ENCODE results near the gene LIFR. TPM values are rescaled to one million over a fixed set of nuclear protein-coding genes. Genes with fewer than 3 reads are reported as not detected.

LIFR gene
- total and polyA plus RNA-seq, 4 donors = 39.8 to 179 (median 94.9) TPM

DNA sequence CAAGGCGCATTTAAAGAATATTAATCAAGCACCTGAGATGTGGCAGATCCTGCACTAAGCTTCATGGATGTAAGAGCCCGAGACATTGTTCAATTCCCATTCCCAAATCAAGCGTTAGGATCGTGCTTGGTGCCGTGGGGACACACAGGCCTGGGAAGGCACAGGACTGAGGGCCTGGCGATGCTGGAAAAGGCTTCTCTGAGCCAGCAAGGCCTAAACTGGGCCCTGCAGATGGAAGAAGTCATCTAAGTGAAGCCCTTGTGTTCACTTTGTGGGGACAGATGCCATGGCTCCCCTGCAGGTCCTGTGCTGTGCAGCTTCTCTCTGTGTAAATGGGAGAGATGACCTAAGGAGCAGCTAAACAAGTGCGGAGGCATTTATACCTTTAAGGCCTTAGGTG lies 83.9 kb downstream of the LIFR start:
- no peaks in the 10 kb centered on the region for H3K9me3 ChIP-seq (ENCODE audit: control insufficient read depth, insufficient read depth, low read length)
- DNase-seq (ENCODE audit: low read depth in 4 of 6, low spot score in 6 of 6) = no peak
- H3K27ac ChIP-seq (ENCODE audit: low read depth, low read length) = no peak overlapping the region
- H3K27me3 ChIP-seq (ENCODE audit: control insufficient read depth, insufficient read depth, low read length) = no peaks in the 10 kb centered on the region
- no peak overlapping the region for H3K4me3 ChIP-seq (ENCODE audit: low read depth, low read length)
- WGBS (ENCODE audit: insufficient coverage) = 96% methylated on average over 6 of the region's 7 CpGs
- H3K4me1 ChIP-seq (ENCODE audit: control insufficient read depth, insufficient read depth, low read length) = peaks cover 26% of the 10 kb centered on the region
- H3K36me3 ChIP-seq (ENCODE audit: control insufficient read depth, insufficient read depth, low read length) = no peaks in the 10 kb centered on the region

DNA sequence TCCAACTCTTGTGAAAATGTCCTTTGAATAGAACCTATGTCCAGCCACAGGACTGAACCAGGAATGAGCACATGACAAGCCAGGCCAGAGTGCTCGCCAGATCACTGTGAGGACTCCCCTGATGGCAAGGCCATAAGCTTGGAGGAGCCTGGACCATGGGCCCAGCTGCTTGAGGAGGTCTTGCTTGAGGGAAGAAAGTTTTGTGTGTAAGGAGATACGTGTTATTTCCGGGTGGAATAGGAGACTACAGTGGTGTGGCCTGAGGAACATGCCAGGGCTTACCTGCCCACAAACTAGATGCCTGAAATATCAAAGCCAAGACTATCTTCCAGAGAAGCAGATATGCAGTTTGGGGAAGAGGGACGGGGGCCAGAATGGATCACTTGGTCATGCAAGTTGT lies 84.7 kb downstream of the LIFR start:
- no peak overlapping the region for H3K27ac ChIP-seq (ENCODE audit: low read depth, low read length)
- H3K4me1 ChIP-seq (ENCODE audit: control insufficient read depth, insufficient read depth, low read length) = peaks cover 34% of the 10 kb centered on the region
- H3K4me3 ChIP-seq (ENCODE audit: low read depth, low read length) = no peak overlapping the region
- H3K36me3 ChIP-seq (ENCODE audit: control insufficient read depth, insufficient read depth, low read length) = no peaks in the 10 kb centered on the region
- H3K27me3 ChIP-seq (ENCODE audit: control insufficient read depth, insufficient read depth, low read length) = no peaks in the 10 kb centered on the region
- no peak for DNase-seq (ENCODE audit: low read depth in 4 of 6, low spot score in 6 of 6)
- 97% methylated on average over 3 of the region's 4 CpGs for WGBS (ENCODE audit: insufficient coverage)
- H3K9me3 ChIP-seq (ENCODE audit: control insufficient read depth, insufficient read depth, low read length) = no peaks in the 10 kb centered on the region

DNA sequence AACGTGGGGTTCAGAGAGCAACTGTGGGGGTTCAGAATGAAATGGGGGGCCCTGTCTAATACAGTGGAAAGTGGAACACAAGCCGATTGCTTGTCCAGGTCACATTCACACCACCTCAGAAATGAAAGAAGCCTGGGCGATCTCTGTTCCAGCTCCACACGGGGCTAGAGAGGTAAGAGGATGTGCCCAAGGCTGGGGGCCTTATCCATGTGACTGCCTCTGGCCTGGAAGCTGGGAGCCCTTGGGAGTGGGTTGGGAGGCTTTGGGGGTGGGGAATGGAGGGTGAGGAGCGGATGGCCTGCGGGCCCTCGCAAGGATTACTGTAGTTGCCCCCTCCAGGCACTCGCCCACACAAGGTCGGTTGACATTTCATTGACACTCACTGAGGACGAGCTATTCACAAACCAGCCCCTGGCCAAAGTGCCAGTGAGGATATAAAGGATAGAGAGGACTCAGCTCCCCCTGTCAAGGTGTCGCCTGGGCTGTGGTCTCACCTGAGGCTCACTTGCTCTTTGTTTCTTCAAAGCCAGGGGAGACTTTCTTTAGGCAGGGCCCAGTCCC lies 86.7 kb downstream of the LIFR start:
- H3K4me1 ChIP-seq (ENCODE audit: control insufficient read depth, insufficient read depth, low read length) = peaks cover 45% of the 10 kb centered on the region
- DNase-seq (ENCODE audit: low read depth in 4 of 6, low spot score in 6 of 6) = no peak
- no peaks in the 10 kb centered on the region for H3K36me3 ChIP-seq (ENCODE audit: control insufficient read depth, insufficient read depth, low read length)
- peak overlapping the region; percentile 84 for H3K27ac ChIP-seq (ENCODE audit: low read depth, low read length)
- H3K9me3 ChIP-seq (ENCODE audit: control insufficient read depth, insufficient read depth, low read length) = no peaks in the 10 kb centered on the region
- no peak overlapping the region for H3K4me3 ChIP-seq (ENCODE audit: low read depth, low read length)
- WGBS (ENCODE audit: insufficient coverage) = 95% methylated on average over 8 of the region's 11 CpGs
- no peaks in the 10 kb centered on the region for H3K27me3 ChIP-seq (ENCODE audit: control insufficient read depth, insufficient read depth, low read length)

DNA sequence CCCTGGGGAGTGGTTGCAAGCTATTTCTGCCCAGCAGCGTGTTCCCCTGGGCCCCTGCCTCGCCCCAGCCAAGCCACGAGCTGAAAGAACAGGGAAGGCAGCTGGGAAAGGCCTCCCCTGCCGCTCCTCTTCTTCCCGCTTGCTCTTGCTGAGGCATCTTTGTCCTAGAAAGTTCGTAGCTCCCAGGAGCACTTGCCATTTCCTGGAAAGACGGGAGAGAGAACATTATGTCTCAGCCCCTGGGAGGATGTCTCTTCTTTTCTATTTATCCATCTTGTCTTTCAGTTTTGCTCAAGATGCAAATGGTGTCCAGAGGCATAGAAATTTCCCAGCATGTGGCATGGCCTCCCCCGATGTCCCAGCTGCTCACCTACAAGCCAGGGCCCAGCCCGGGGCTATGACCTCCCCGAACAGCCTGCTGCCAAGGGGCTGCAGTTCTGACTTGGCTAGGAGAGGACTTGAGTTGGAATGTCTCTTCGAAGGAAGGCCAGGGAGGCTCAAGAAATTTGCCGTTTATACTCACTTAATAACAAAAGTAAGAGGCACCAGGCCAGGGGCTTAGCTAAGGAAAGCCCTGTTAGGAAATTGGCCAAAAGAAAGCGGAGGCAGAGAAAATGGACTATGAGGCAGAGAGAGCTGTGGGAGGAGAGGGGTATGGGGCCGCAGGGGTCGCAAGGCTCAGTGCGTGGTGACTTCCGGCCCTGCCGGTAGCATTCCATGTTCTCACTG lies 87.3 kb downstream of the LIFR start:
- WGBS (ENCODE audit: insufficient coverage) = 60% methylated on average over 12 of the region's 18 CpGs
- Histone ChIP-seq H3K36me3 (ENCODE audit: control insufficient read depth, insufficient read depth, low read length) (no peaks in the 10 kb centered on the region), H3K27ac (ENCODE audit: low read depth, low read length) (peak overlapping the region; percentile 84), H3K4me3 (ENCODE audit: low read depth, low read length) (no peak overlapping the region), H3K4me1 (ENCODE audit: control insufficient read depth, insufficient read depth, low read length) (peaks cover 45% of the 10 kb centered on the region), H3K27me3 (ENCODE audit: control insufficient read depth, insufficient read depth, low read length) (no peaks in the 10 kb centered on the region), H3K9me3 (ENCODE audit: control insufficient read depth, insufficient read depth, low read length) (no peaks in the 10 kb centered on the region)
- DNase-seq (ENCODE audit: low read depth in 4 of 6, low spot score in 6 of 6) = peak in 1 of 6 donors; percentile 69

DNA sequence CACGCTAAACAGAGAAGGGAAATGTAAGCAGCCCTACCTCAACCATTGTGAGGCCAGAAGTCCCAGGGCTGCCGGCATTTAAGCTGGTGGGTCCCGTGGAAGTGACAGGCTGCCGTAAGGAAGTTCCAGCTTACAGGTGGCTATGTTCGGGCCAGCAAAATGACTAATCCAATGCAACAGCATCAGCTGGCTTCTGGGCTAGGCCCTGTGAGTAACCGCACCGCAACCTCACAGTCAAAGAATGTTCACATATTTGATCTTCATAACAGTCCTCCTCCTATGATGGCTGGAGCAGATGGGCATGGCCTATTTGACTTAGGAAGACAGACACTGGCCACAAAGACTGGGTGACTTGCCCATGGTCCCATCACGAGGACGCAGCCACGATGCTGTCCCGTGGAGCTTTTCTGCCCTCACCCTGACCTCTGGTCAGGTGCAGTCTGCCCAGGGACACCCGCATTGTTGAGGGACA lies 88.2 kb downstream of the LIFR start:
- DNase-seq (ENCODE audit: low read depth in 4 of 6, low spot score in 6 of 6) = no peak
- 94% methylated on average over 9 of the region's 12 CpGs for WGBS (ENCODE audit: insufficient coverage)
- Histone ChIP-seq H3K27me3 (ENCODE audit: control insufficient read depth, insufficient read depth, low read length) (no peaks in the 10 kb centered on the region), H3K36me3 (ENCODE audit: control insufficient read depth, insufficient read depth, low read length) (no peaks in the 10 kb centered on the region), H3K4me1 (ENCODE audit: control insufficient read depth, insufficient read depth, low read length) (peaks cover 52% of the 10 kb centered on the region), H3K4me3 (ENCODE audit: low read depth, low read length) (no peak overlapping the region), H3K9me3 (ENCODE audit: control insufficient read depth, insufficient read depth, low read length) (no peaks in the 10 kb centered on the region), H3K27ac (ENCODE audit: low read depth, low read length) (peak overlapping the region; percentile 84)

DNA sequence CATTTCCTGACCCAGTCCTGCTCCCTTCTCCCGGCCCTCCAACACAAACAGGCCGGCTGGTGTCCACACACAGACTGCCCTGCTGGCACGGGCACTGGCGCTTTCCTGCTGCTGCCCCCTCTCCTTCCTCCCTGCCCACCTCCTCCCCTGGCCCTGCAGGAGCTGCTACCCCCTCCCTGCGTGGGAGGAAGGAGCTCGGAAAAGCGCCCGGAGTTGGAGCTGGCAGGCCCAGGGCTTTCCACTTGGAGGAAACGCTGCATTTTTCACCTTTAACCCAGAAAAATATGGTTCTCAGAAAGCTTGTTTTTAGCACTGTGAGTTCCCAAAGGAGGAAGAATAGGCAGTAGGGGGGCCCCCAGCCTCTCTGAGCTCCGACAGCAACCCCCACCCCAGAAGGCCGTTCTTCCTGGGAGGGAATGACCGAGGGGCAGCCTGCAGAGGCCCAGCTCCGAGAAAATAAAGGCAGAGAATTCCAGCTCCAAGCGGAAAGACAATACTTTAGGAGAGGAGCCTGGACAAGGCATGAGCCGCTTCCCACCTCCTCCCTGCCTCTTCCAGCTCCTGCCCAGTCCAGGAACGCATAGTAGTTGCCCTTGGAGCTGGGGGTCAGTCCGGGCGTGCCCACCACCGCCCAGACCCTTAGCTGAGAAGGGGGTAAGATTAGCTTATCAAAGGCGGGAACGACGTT lies 88.9 kb downstream of the LIFR start:
- H3K27me3 ChIP-seq (ENCODE audit: control insufficient read depth, insufficient read depth, low read length) = no peaks in the 10 kb centered on the region
- H3K4me3 ChIP-seq (ENCODE audit: low read depth, low read length) = no peak overlapping the region
- H3K4me1 ChIP-seq (ENCODE audit: control insufficient read depth, insufficient read depth, low read length) = peaks cover 52% of the 10 kb centered on the region
- H3K9me3 ChIP-seq (ENCODE audit: control insufficient read depth, insufficient read depth, low read length) = no peaks in the 10 kb centered on the region
- peak in 2 of 6 donors; percentile 28 to 80 for DNase-seq (ENCODE audit: low read depth in 4 of 6, low spot score in 6 of 6)
- peak overlapping the region; percentile 84 for H3K27ac ChIP-seq (ENCODE audit: low read depth, low read length)
- 53% methylated on average over 10 of the region's 22 CpGs for WGBS (ENCODE audit: insufficient coverage)
- H3K36me3 ChIP-seq (ENCODE audit: control insufficient read depth, insufficient read depth, low read length) = no peaks in the 10 kb centered on the region

- Histone ChIP-seq H3K4me3 (ENCODE audit: low read depth, low read length) (no peak overlapping the region), H3K4me1 (ENCODE audit: control insufficient read depth, insufficient read depth, low read length) (peaks cover 52% of the 10 kb centered on the region), H3K27me3 (ENCODE audit: control insufficient read depth, insufficient read depth, low read length) (no peaks in the 10 kb centered on the region), H3K36me3 (ENCODE audit: control insufficient read depth, insufficient read depth, low read length) (no peaks in the 10 kb centered on the region), H3K27ac (ENCODE audit: low read depth, low read length) (peak overlapping the region; percentile 84), H3K9me3 (ENCODE audit: control insufficient read depth, insufficient read depth, low read length) (no peaks in the 10 kb centered on the region)
- peak in 1 of 6 donors; percentile 79 for DNase-seq (ENCODE audit: low read depth in 4 of 6, low spot score in 6 of 6)
- 74% methylated on average over 18 of the region's 24 CpGs for WGBS (ENCODE audit: insufficient coverage)
Measured at GRCh38 chr5:38466424-38467189, 89.8 kb downstream of the LIFR start.

DNA sequence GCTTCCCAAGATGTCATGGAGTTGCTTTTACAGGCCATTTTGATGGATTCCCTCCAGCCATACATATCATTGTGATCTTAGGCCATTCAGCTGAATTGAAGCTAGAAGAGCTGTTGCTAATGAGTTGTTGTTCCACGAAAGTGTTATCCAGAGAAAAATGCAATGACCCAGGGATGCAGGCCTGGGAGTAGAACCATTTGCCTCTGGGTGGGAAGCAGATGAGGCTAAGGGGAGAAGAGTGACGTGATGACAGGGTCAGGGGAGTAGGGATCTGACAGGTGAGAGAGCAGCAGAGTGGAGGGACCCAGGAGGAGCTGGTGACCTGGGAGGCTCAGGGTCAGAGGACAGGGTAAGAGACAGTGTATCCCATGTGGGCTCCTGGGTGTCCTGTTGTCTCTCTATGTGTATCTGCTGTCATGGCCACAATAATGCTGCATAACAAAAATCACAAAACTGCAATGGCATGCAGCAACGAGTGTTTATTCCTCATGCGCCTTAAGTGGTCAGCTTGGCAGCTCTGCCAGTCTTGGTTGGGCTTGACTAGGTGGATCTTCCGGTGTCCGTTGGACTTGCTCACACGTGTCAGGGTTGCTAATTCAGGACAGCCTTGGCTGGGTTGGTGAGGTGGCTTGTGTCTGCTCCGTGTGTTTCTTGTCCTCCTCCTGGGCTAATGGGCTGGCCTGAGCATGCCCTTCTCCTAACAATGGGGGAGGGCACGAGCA lies 90.6 kb downstream of the LIFR start:
- DNase-seq (ENCODE audit: low read depth in 4 of 6, low spot score in 6 of 6) = no peak
- Histone ChIP-seq H3K36me3 (ENCODE audit: control insufficient read depth, insufficient read depth, low read length) (no peaks in the 10 kb centered on the region), H3K4me3 (ENCODE audit: low read depth, low read length) (no peak overlapping the region), H3K27me3 (ENCODE audit: control insufficient read depth, insufficient read depth, low read length) (no peaks in the 10 kb centered on the region), H3K4me1 (ENCODE audit: control insufficient read depth, insufficient read depth, low read length) (peaks cover 52% of the 10 kb centered on the region), H3K27ac (ENCODE audit: low read depth, low read length) (peak overlapping the region; percentile 84), H3K9me3 (ENCODE audit: control insufficient read depth, insufficient read depth, low read length) (no peaks in the 10 kb centered on the region)
- WGBS (ENCODE audit: insufficient coverage) = 91% methylated on average over 8 of the region's 9 CpGs

- DNase-seq (ENCODE audit: low read depth in 4 of 6, low spot score in 6 of 6) = no peak
- H3K36me3 ChIP-seq (ENCODE audit: control insufficient read depth, insufficient read depth, low read length) = no peaks in the 10 kb centered on the region
- H3K27ac ChIP-seq (ENCODE audit: low read depth, low read length) = no peak overlapping the region
- no peaks in the 10 kb centered on the region for H3K27me3 ChIP-seq (ENCODE audit: control insufficient read depth, insufficient read depth, low read length)
- WGBS (ENCODE audit: insufficient coverage) = no CpG with 5 or more reads among the region's 2 CpGs
- H3K9me3 ChIP-seq (ENCODE audit: control insufficient read depth, insufficient read depth, low read length) = no peaks in the 10 kb centered on the region
- H3K4me1 ChIP-seq (ENCODE audit: control insufficient read depth, insufficient read depth, low read length) = peaks cover 51% of the 10 kb centered on the region
- H3K4me3 ChIP-seq (ENCODE audit: low read depth, low read length) = no peak overlapping the region
Measured at GRCh38 chr5:38465061-38465460, 91.4 kb downstream of the LIFR start.
